ENCODE data around the gene C5orf24. TPM values are rescaled to one million over a fixed set of nuclear protein-coding genes. Genes with fewer than 3 reads are reported as not detected.

C5orf24 gene
- total RNA-seq (2021): 66.4 and 67.6 TPM in 2 replicates
- Bru-seq, nascent RNA: percentile 95 among the genes with signal in this experiment
- percentile 99 among the genes with signal in this experiment for BruChase-seq, experiment 1, labeled RNA remaining after a 2-hour chase
- BruChase-seq, experiment 2, labeled RNA remaining after a 6-hour chase: percentile 98 among the genes with signal in this experiment
- long read RNA-seq, full-length matches to known transcripts: 65 of 79 reads
- long read RNA-seq, partial matches to known transcripts: 0 of 79 reads
- long read RNA-seq, other reads (novel, unspliced or antisense): 14 of 79 reads

GRCh38 chr5:134845852-134846640 lies at the start of gene C5orf24:
C5orf24 (plus strand) TSS chr5:134845968; CDS start chr5:134854901, 8,933 bp downstream.
- CTCF ChIA-PET: no interaction called here

GRCh38 chr5:134798468-134798867 lies 47.3 kb upstream of the C5orf24 start:
- DNase-seq (ENCODE audit: low spot score): no peak
- H3K4me1 ChIP-seq (ENCODE audit: insufficient read depth, low read length, poor library complexity, severe bottlenecking): no peaks in the 10 kb centered on the region
- H3K27me3 ChIP-seq (replicated peaks; ENCODE audit: insufficient read depth, low read depth, low read length, poor library complexity): no peaks in the 10 kb centered on the region
- no peak for TF ChIP-seq CTCF (conservative IDR thresholded peaks at IDR 0.05; ENCODE audit: low read depth, low read length)
- TF ChIP-seq EZH2 (IDR thresholded peaks at IDR 0.05; ENCODE audit: borderline replicate concordance, low read depth, low read length, poor library complexity, severe bottlenecking): no peak
- H3K36me3 ChIP-seq (ENCODE audit: insufficient read depth, low read length, poor library complexity, severe bottlenecking): peaks cover 53% of the 10 kb centered on the region
- H3K9me3 ChIP-seq (ENCODE audit: low read depth, low read length, poor library complexity, severe bottlenecking): no peaks in the 10 kb centered on the region
- H3K4me3 ChIP-seq (ENCODE audit: low read depth, low read length, poor library complexity, severe bottlenecking): no peak overlapping the region
- intact Hi-C loops (cut with micrococcal nuclease; ENCODE audit: unreplicated experiment): no loop called here
- CTCF ChIA-PET: no interaction called here
- H3K27ac ChIP-seq (ENCODE audit: low read depth, low read length, poor library complexity, severe bottlenecking): no peak overlapping the region
- BruUV-seq (replicated peaks): no TSS peak
- POLR2A ChIA-PET (ENCODE audit: low non-redundant PET): no interaction called here

More at GRCh38 chr5:134845852-134846640, at the start of gene C5orf24:
- Histone ChIP-seq H3K4me3 (ENCODE audit: low read depth, low read length, poor library complexity, severe bottlenecking) (peak within 1 kb of the TSS; percentile 93), H3K27ac (ENCODE audit: low read depth, low read length, poor library complexity, severe bottlenecking) (peak within 1 kb of the TSS; percentile 98), H3K36me3 (ENCODE audit: insufficient read depth, low read length, poor library complexity, severe bottlenecking) (peaks cover 14% of the 10 kb centered on the region), H3K4me1 (ENCODE audit: insufficient read depth, low read length, poor library complexity, severe bottlenecking) (peaks cover 11% of the 10 kb centered on the region), H3K9me3 (ENCODE audit: low read depth, low read length, poor library complexity, severe bottlenecking) (no peaks in the 10 kb centered on the region), H3K27me3 (replicated peaks; ENCODE audit: insufficient read depth, low read depth, low read length, poor library complexity) (no peaks in the 10 kb centered on the region)
- BruUV-seq (replicated peaks): no TSS peak
- TF ChIP-seq CTCF (conservative IDR thresholded peaks at IDR 0.05; ENCODE audit: low read depth, low read length) (no peak), EZH2 (IDR thresholded peaks at IDR 0.05; ENCODE audit: borderline replicate concordance, low read depth, low read length, poor library complexity, severe bottlenecking) (no peak)
- DNase-seq (ENCODE audit: low spot score): peak; percentile 98
- intact Hi-C loops (cut with micrococcal nuclease; ENCODE audit: unreplicated experiment): no loop called here
- POLR2A ChIA-PET (ENCODE audit: low non-redundant PET): interaction anchor here (0.5 to 0.9 kb wide), 3 partner anchors 8 to 93 kb away, joined by 3 to 5 read pairs (median 3); no protein-coding TSS in a partner anchor

GRCh38 chr5:134803821-134804220 lies 41.9 kb upstream of the C5orf24 start:
- TF ChIP-seq EZH2 (IDR thresholded peaks at IDR 0.05; ENCODE audit: borderline replicate concordance, low read depth, low read length, poor library complexity, severe bottlenecking) (no peak), CTCF (conservative IDR thresholded peaks at IDR 0.05; ENCODE audit: low read depth, low read length) (no peak)
- peaks cover 34% of the 10 kb centered on the region for H3K36me3 ChIP-seq (ENCODE audit: insufficient read depth, low read length, poor library complexity, severe bottlenecking)
- intact Hi-C loops (cut with micrococcal nuclease; ENCODE audit: unreplicated experiment): no loop called here
- no peaks in the 10 kb centered on the region for H3K27me3 ChIP-seq (replicated peaks; ENCODE audit: insufficient read depth, low read depth, low read length, poor library complexity)
- H3K4me3 ChIP-seq (ENCODE audit: low read depth, low read length, poor library complexity, severe bottlenecking): no peak overlapping the region
- H3K4me1 ChIP-seq (ENCODE audit: insufficient read depth, low read length, poor library complexity, severe bottlenecking): no peaks in the 10 kb centered on the region
- no peaks in the 10 kb centered on the region for H3K9me3 ChIP-seq (ENCODE audit: low read depth, low read length, poor library complexity, severe bottlenecking)
- no TSS peak for BruUV-seq (replicated peaks)
- no peak for DNase-seq (ENCODE audit: low spot score)
- POLR2A ChIA-PET (ENCODE audit: low non-redundant PET): no interaction called here
- H3K27ac ChIP-seq (ENCODE audit: low read depth, low read length, poor library complexity, severe bottlenecking): no peak overlapping the region
- CTCF ChIA-PET: interaction anchor here (0.6 kb wide), 1 partner anchor 126 kb away, joined by 11 read pairs; no protein-coding TSS in a partner anchor

Measured in A673 (cell line).